Measurements from ENCODE around the gene CCL27. TPM values are rescaled to one million over a fixed set of nuclear protein-coding genes. Genes with fewer than 3 reads are reported as not detected.

The CCL27 gene
- total and polyA plus RNA-seq, 8 donors: 0.49 to 1.6 (median 0.77) TPM; not detected in 1

GRCh38 chr9:34687276-34688030, 25.0 kb upstream of the CCL27 start:
- no peak for TF ChIP-seq CTCF (IDR thresholded peaks at IDR 0.05)
- H3K36me3 ChIP-seq: peaks cover 0 to 4% of the 10 kb centered on the region in 2 donors
- intact Hi-C loops (cut with DNase I): no loop called here
- DNase-seq (no peak), ATAC-seq (no peak)
- no peak overlapping the region for H3K27ac ChIP-seq
- H3K27me3 ChIP-seq: no peaks in the 10 kb centered on the region
- H3K4me1 ChIP-seq: peaks cover 0 to 8% of the 10 kb centered on the region in 2 donors
- H3K9me3 ChIP-seq: no peaks in the 10 kb centered on the region
- no peak overlapping the region for H3K4me3 ChIP-seq

DNA sequence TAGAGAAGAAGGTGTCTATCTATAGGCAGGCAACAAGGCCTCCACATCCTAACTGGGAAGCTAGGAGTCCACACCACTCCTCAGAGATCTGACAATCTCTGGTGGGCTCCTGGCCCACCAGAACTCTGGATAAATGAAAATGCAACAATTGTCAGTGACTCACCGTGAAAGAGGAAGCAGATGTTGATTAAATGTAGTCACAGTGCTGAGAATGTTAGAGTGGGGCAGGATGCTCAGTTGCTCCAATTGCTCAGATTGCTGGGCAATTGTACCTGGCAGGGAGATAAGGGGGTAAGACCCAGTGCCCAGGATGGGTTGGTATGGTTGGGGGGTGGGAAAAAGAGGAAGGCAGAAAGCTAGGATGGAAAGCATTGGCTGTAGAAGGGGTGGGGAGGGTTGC, 24.3 kb upstream of the CCL27 start:
- H3K27ac ChIP-seq: no peak overlapping the region
- DNase-seq (no peak), ATAC-seq (no peak)
- no peaks in the 10 kb centered on the region for H3K27me3 ChIP-seq
- peaks cover 0 to 8% of the 10 kb centered on the region in 2 donors for H3K4me1 ChIP-seq
- no peak for TF ChIP-seq CTCF (IDR thresholded peaks at IDR 0.05)
- intact Hi-C loops (cut with DNase I): no loop called here
- H3K36me3 ChIP-seq: peaks cover 0 to 4% of the 10 kb centered on the region in 2 donors
- H3K4me3 ChIP-seq: no peak overlapping the region
- no peaks in the 10 kb centered on the region for H3K9me3 ChIP-seq

DNA sequence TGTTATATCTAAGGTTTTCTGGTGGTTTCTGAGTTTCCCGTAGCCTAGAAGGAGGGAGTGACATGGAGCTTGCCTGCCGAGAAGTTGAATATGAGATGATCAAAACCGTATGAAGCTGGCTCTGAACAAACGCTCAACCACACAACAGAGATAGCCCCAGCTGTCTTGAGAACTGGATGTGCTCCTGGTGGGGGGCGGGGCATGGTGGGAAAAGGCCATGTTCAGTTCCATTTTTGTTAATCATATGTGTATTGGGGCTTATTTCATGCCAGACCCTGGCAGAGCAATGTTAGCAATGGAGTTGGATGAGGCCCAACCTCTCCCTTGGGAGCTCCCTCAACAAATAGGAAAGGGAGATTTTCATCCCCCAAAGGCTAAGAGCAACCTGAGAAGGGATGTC, 23.8 kb upstream of the CCL27 start:
- no peak for DNase-seq
- ATAC-seq: no peak
- H3K4me1 ChIP-seq: peaks cover 0 to 8% of the 10 kb centered on the region in 2 donors
- H3K27me3 ChIP-seq: no peaks in the 10 kb centered on the region
- TF ChIP-seq CTCF (IDR thresholded peaks at IDR 0.05): no peak
- no peak overlapping the region for H3K27ac ChIP-seq
- H3K36me3 ChIP-seq: peaks cover 0 to 4% of the 10 kb centered on the region in 2 donors
- no peak overlapping the region for H3K4me3 ChIP-seq
- no peaks in the 10 kb centered on the region for H3K9me3 ChIP-seq
- intact Hi-C loops (cut with DNase I): no loop called here

DNA sequence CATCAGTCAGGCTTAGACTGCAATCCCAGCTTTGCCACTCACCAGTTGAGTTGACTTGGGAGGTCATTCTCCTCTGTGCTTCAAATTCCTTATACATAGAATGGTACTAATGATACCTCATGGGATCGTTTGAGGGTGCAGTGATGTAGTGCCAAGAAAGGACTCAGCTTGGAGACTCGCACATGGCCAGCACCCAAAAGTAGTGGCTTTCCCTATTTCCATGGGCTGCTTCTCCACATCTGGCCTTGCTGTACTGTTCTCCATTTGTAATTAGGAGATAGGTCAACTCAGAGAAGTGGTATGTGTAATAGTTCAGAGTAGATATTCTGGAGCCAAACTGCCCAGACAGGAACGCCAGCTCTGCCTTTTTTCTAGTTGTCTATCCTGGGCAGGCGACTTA, 23.1 kb upstream of the CCL27 start:
- TF ChIP-seq CTCF (IDR thresholded peaks at IDR 0.05): no peak
- intact Hi-C loops (cut with DNase I): no loop called here
- DNase-seq (no peak), ATAC-seq (no peak)
- no peak overlapping the region for H3K27ac ChIP-seq
- H3K4me3 ChIP-seq: no peak overlapping the region
- H3K27me3 ChIP-seq: no peaks in the 10 kb centered on the region
- peaks cover 0 to 8% of the 10 kb centered on the region in 2 donors for H3K4me1 ChIP-seq
- peaks cover 0 to 4% of the 10 kb centered on the region in 2 donors for H3K36me3 ChIP-seq
- no peaks in the 10 kb centered on the region for H3K9me3 ChIP-seq

GRCh38 chr9:34684816-34685215, 22.4 kb upstream of the CCL27 start:
- H3K4me3 ChIP-seq: no peak overlapping the region
- ATAC-seq: no peak
- DNase-seq: no peak
- no peaks in the 10 kb centered on the region for H3K9me3 ChIP-seq
- TF ChIP-seq CTCF (IDR thresholded peaks at IDR 0.05): no peak
- peaks cover 0 to 8% of the 10 kb centered on the region in 2 donors for H3K4me1 ChIP-seq
- peaks cover 0 to 4% of the 10 kb centered on the region in 2 donors for H3K36me3 ChIP-seq
- no peaks in the 10 kb centered on the region for H3K27me3 ChIP-seq
- intact Hi-C loops (cut with DNase I): no loop called here
- H3K27ac ChIP-seq: no peak overlapping the region

Measured in left lung (tissue), 10 donors.